Peyer's patch (tissue), 4 donors: ENCODE data around the gene EXOC3L2.

Experiments used
- CTCF ChIP-seq, 6 experiments: fragments of 450-650 bp in 4 of 6; fragments of 200-600 bp in 2 of 6; sonication (generic) in 1 of 6; IDR thresholded peaks; one replicate each; pipeline ENCODE4 v1.5.1; 2017 to 2019; ENCODE audit warnings: antibody characterized with exemption in 6 of 6, mild to moderate bottlenecking in 3 of 6, moderate library complexity in 1 of 6
- POLR2A ChIP-seq, 2 donors: fragments of 450-650 bp; IDR thresholded peaks; one replicate each; pipeline ENCODE4 v1.5.1; 2017; ENCODE audit warnings: antibody characterized with exemption in 2 of 2, mild to moderate bottlenecking in 2 of 2, moderate library complexity in 2 of 2

- TF ChIP-seq CTCF (IDR thresholded peaks at IDR 0.05) (no peak), POLR2A (IDR thresholded peaks at IDR 0.05) (no peak)
Observed at GRCh38 chr19:45189971-45190370, 55.2 kb downstream of the EXOC3L2 start.
